Vagina (tissue), 2 donors: Measurements from ENCODE around the gene MAP2K2. TPM values are rescaled to one million over a fixed set of nuclear protein-coding genes. Genes with fewer than 3 reads are reported as not detected.

Experiments
- DNase-seq, 2 donors: peaks; one replicate each; pipeline ENCODE4 v3.0.0-alpha.2; 2017; ENCODE audit errors: extremely low spot score in 2 of 2
- H3K27ac ChIP-seq: fragments of 200-600 bp; sonication (generic); one replicate; pipeline ENCODE4 v1.5.1; 2019
- H3K27me3 ChIP-seq: fragments of 200-600 bp; sonication (generic); one replicate; pipeline ENCODE4 v1.5.1; 2019
- H3K36me3 ChIP-seq, 2 donors: fragments of 200-600 bp; sonication (generic); one replicate each; pipeline ENCODE4 v1.5.1; 2017 to 2019
- H3K4me1 ChIP-seq: fragments of 200-600 bp; sonication (generic); one replicate; pipeline ENCODE4 v1.5.1; 2019
- H3K4me3 ChIP-seq, 2 donors: fragments of 200-600 bp; sonication (generic); 1 replicate in 1 of 2; 2 replicates in 1 of 2; pipeline ENCODE4 v1.5.1; 2016 to 2019
- H3K9me3 ChIP-seq: fragments of 200-600 bp; sonication (generic); one replicate; pipeline ENCODE4 v1.5.1; 2019
- CTCF ChIP-seq, 3 experiments: fragments of 450-650 bp in 2 of 3; fragments of 200-600 bp in 1 of 3; sonication (generic) in 1 of 3; IDR thresholded peaks; one replicate each; pipeline ENCODE4 v1.5.1; 2017 to 2019; ENCODE audit warnings: antibody characterized with exemption in 3 of 3, mild to moderate bottlenecking in 2 of 3, moderate library complexity in 2 of 3
- POLR2A ChIP-seq, 2 donors: fragments of 450-650 bp; IDR thresholded peaks; one replicate each; pipeline ENCODE4 v1.6.1; 2017; ENCODE audit warnings: antibody characterized with exemption in 2 of 2, mild to moderate bottlenecking in 2 of 2, moderate library complexity in 2 of 2
- POLR2AphosphoS5 ChIP-seq, 2 donors: sonication (generic); formaldehyde crosslinking; IDR thresholded peaks; one replicate each; pipeline ENCODE4 v1.9.0; 2017; ENCODE audit warnings: antibody characterized with exemption in 2 of 2, mild to moderate bottlenecking in 2 of 2, low read depth in 1 of 2; ENCODE audit not compliant: insufficient read depth in 1 of 2
- intact Hi-C: fragments of 100-400 bp; cut with DNase I; formaldehyde crosslinking; loops from one replicate; pipeline ENCODE4 v1.15.1; 2023
- total RNA-seq: library from RNA; depleted of rRNA; stranded (reverse); fragments of >200 nt; gene quantifications from one replicate; pipeline ENCODE4 v1.2.3, GENCODE V29; 2016

The MAP2K2 gene
- total RNA-seq, 1 donor from 2014 or later = 104 TPM

GRCh38 chr19:4082172-4082571 is 41.8 kb downstream of the MAP2K2 start:
- H3K4me1 ChIP-seq = peaks cover 35% of the 10 kb centered on the region
- H3K27ac ChIP-seq = no peak overlapping the region
- H3K36me3 ChIP-seq = no peaks in the 10 kb centered on the region
- no peak for DNase-seq
- H3K4me3 ChIP-seq = no peak overlapping the region
- no peaks in the 10 kb centered on the region for H3K27me3 ChIP-seq
- intact Hi-C loops = no loop called here
- no peaks in the 10 kb centered on the region for H3K9me3 ChIP-seq
- TF ChIP-seq POLR2AphosphoS5 (IDR thresholded peaks at IDR 0.05; ENCODE audit: insufficient read depth in 1 of 2, low read depth in 1 of 2) (no peak), CTCF (IDR thresholded peaks at IDR 0.05) (no peak), POLR2A (IDR thresholded peaks at IDR 0.05) (no peak)

GRCh38 chr19:4081441-4082129 is 42.3 kb downstream of the MAP2K2 start:
- no peaks in the 10 kb centered on the region for H3K9me3 ChIP-seq
- intact Hi-C loops = no loop called here
- no peaks in the 10 kb centered on the region for H3K27me3 ChIP-seq
- H3K4me1 ChIP-seq = peaks cover 30% of the 10 kb centered on the region
- no peak overlapping the region for H3K4me3 ChIP-seq
- DNase-seq = no peak
- no peaks in the 10 kb centered on the region for H3K36me3 ChIP-seq
- H3K27ac ChIP-seq = no peak overlapping the region
- no peak for TF ChIP-seq POLR2AphosphoS5 (IDR thresholded peaks at IDR 0.05; ENCODE audit: insufficient read depth in 1 of 2, low read depth in 1 of 2)
- TF ChIP-seq CTCF (IDR thresholded peaks at IDR 0.05) = no peak
- no peak for TF ChIP-seq POLR2A (IDR thresholded peaks at IDR 0.05)

- intact Hi-C loops = no loop called here
- Histone ChIP-seq H3K4me1 (peaks cover 25% of the 10 kb centered on the region), H3K4me3 (no peak overlapping the region), H3K27ac (no peak overlapping the region), H3K9me3 (no peaks in the 10 kb centered on the region), H3K27me3 (no peaks in the 10 kb centered on the region), H3K36me3 (no peaks in the 10 kb centered on the region)
- DNase-seq = no peak
- TF ChIP-seq CTCF (IDR thresholded peaks at IDR 0.05) (no peak), POLR2A (IDR thresholded peaks at IDR 0.05) (no peak), POLR2AphosphoS5 (IDR thresholded peaks at IDR 0.05; ENCODE audit: insufficient read depth in 1 of 2, low read depth in 1 of 2) (no peak)
Measured at GRCh38 chr19:4080473-4080872, 43.4 kb downstream of the MAP2K2 start.

GRCh38 chr19:4077800-4078684 is 45.9 kb downstream of the MAP2K2 start:
- peak in 1 of 2 donors; percentile 17 for TF ChIP-seq POLR2AphosphoS5 (IDR thresholded peaks at IDR 0.05; ENCODE audit: insufficient read depth in 1 of 2, low read depth in 1 of 2)
- TF ChIP-seq CTCF (IDR thresholded peaks at IDR 0.05) = no peak
- no peak for DNase-seq
- peaks cover 12% of the 10 kb centered on the region for H3K4me1 ChIP-seq
- intact Hi-C loops = no loop called here
- H3K36me3 ChIP-seq = no peaks in the 10 kb centered on the region
- peak overlapping the region; percentile 53 for H3K4me3 ChIP-seq
- H3K9me3 ChIP-seq = no peaks in the 10 kb centered on the region
- H3K27me3 ChIP-seq = no peaks in the 10 kb centered on the region
- peak overlapping the region; percentile 77 for H3K27ac ChIP-seq

GRCh38 chr19:4077007-4077374 is 46.9 kb downstream of the MAP2K2 start:
- no peak for DNase-seq
- intact Hi-C loops = no loop called here
- Histone ChIP-seq H3K4me1 (peaks cover 12% of the 10 kb centered on the region), H3K36me3 (no peaks in the 10 kb centered on the region), H3K27me3 (no peaks in the 10 kb centered on the region), H3K9me3 (no peaks in the 10 kb centered on the region), H3K27ac (no peak overlapping the region), H3K4me3 (no peak overlapping the region)
- TF ChIP-seq POLR2AphosphoS5 (IDR thresholded peaks at IDR 0.05; ENCODE audit: insufficient read depth in 1 of 2, low read depth in 1 of 2) (no peak), POLR2A (IDR thresholded peaks at IDR 0.05) (no peak), CTCF (IDR thresholded peaks at IDR 0.05) (no peak)
